HG02943 (cell line): ENCODE measurements around the gene PCSK6.

Source experiments
- ATAC-seq: cut with Tn5 transposase; IDR thresholded peaks from one replicate; pipeline ENCODE4 v1.9.1; 2021; ENCODE audit warnings: mild to moderate bottlenecking, low read depth, moderate library complexity; ENCODE audit not compliant: unreplicated experiment

PCSK6 gene

GRCh38 chr15:101523560-101523940 is 34.0 kb upstream of the PCSK6 start:
- ATAC-seq: no peak

- no peak for ATAC-seq
Observed at GRCh38 chr15:101522621-101523559, 33.4 kb upstream of the PCSK6 start.

- ATAC-seq: no peak
Observed at GRCh38 chr15:101522091-101522490, 32.6 kb upstream of the PCSK6 start.

- ATAC-seq: no peak
Observed at GRCh38 chr15:101521591-101521990, 32.1 kb upstream of the PCSK6 start.

GRCh38 chr15:101521069-101521468 is 31.6 kb upstream of the PCSK6 start:
- ATAC-seq: no peak

- no peak for ATAC-seq
Observed at GRCh38 chr15:101520395-101520794, 30.9 kb upstream of the PCSK6 start.

GRCh38 chr15:101517504-101517903 is 28.0 kb upstream of the PCSK6 start:
- ATAC-seq: no peak

GRCh38 chr15:101514318-101514717 is 24.8 kb upstream of the PCSK6 start:
- no peak for ATAC-seq

GRCh38 chr15:101511717-101512116 is 22.2 kb upstream of the PCSK6 start:
- no peak for ATAC-seq

GRCh38 chr15:101510212-101511197 is 21.0 kb upstream of the PCSK6 start:
- no peak for ATAC-seq

- ATAC-seq: no peak
Observed at GRCh38 chr15:101509279-101509678, 19.8 kb upstream of the PCSK6 start.

GRCh38 chr15:101506491-101506890 is 17.0 kb upstream of the PCSK6 start:
- ATAC-seq: no peak

GRCh38 chr15:101505610-101506337 is 16.3 kb upstream of the PCSK6 start:
- ATAC-seq: no peak

GRCh38 chr15:101504866-101505609 is 15.5 kb upstream of the PCSK6 start:
- ATAC-seq: no peak

GRCh38 chr15:101504373-101504772 is 14.9 kb upstream of the PCSK6 start:
- no peak for ATAC-seq

- no peak for ATAC-seq
Observed at GRCh38 chr15:101503296-101503599, 13.7 kb upstream of the PCSK6 start.

- no peak for ATAC-seq
Observed at GRCh38 chr15:101502572-101503295, 13.2 kb upstream of the PCSK6 start.

- no peak for ATAC-seq
Observed at GRCh38 chr15:101501703-101502373, 12.3 kb upstream of the PCSK6 start.
